ENCODE measurements around the gene EDIL3.

EDIL3 gene

GRCh38 chr5:84149094-84149493, 235.6 kb downstream of the EDIL3 start:
- Histone ChIP-seq H3K79me1 (replicated peaks; ENCODE audit: low read length, poor library complexity, severe bottlenecking) (peaks cover 8% of the 10 kb centered on the region), H2AFZ (ENCODE audit: low read depth, low read length) (no peak overlapping the region), H3K4me2 (ENCODE audit: low read length, poor library complexity, severe bottlenecking) (no peak overlapping the region), H2BK15ac (ENCODE audit: low read depth, poor library complexity, severe bottlenecking) (no peak overlapping the region), H3K4me3 (ENCODE audit: insufficient read depth in 1 of 2, low read depth in 1 of 2, low read length in 2 of 2) (no peak overlapping the region), H4K8ac (ENCODE audit: low read length) (no peak overlapping the region), H3K23ac (ENCODE audit: low read length in 2 of 2) (no peak overlapping the region), H3K9ac (ENCODE audit: low read length) (no peak overlapping the region), H3K27me3 (ENCODE audit: control insufficient read depth in 1 of 2, insufficient read depth in 1 of 2, low read length in 2 of 2) (no peaks in the 10 kb centered on the region), H2BK12ac (ENCODE audit: low read length in 2 of 2) (no peak overlapping the region), H3K27ac (ENCODE audit: low read length, poor library complexity, severe bottlenecking) (no peak overlapping the region), H2BK5ac (ENCODE audit: low read depth, low read length, poor library complexity, severe bottlenecking) (no peak overlapping the region), H3K18ac (ENCODE audit: low read depth in 1 of 2, low read length in 2 of 2) (no peak overlapping the region), H2AK5ac (ENCODE audit: low read length, severe bottlenecking) (no peak overlapping the region), H3K14ac (ENCODE audit: low read length in 2 of 2) (no peak overlapping the region), H3K4me1 (ENCODE audit: control insufficient read depth, insufficient read depth, low read depth, low read length) (no peaks in the 10 kb centered on the region), H4K91ac (ENCODE audit: low read length) (no peak overlapping the region), H3K4ac (ENCODE audit: low read depth in 1 of 2, low read length in 2 of 2) (no peak overlapping the region), H3K36me3 (ENCODE audit: control insufficient read depth in 1 of 2, insufficient read depth in 2 of 2, low read depth in 1 of 2, low read length in 2 of 2) (no peaks in the 10 kb centered on the region), H3K9me3 (ENCODE audit: control insufficient read depth, low read length) (no peaks in the 10 kb centered on the region), H2BK120ac (ENCODE audit: low read depth, low read length) (no peak overlapping the region)
- WGBS: 100% methylated on average over 1 of the region's 3 CpGs
- no peak for DNase-seq

GRCh38 chr5:84148651-84149050, 236.0 kb downstream of the EDIL3 start:
- Histone ChIP-seq H2AFZ (ENCODE audit: low read depth, low read length) (no peak overlapping the region), H2AK5ac (ENCODE audit: low read length, severe bottlenecking) (no peak overlapping the region), H3K9me3 (ENCODE audit: control insufficient read depth, low read length) (no peaks in the 10 kb centered on the region), H3K18ac (ENCODE audit: low read depth in 1 of 2, low read length in 2 of 2) (no peak overlapping the region), H3K4me3 (ENCODE audit: insufficient read depth in 1 of 2, low read depth in 1 of 2, low read length in 2 of 2) (no peak overlapping the region), H3K27me3 (ENCODE audit: control insufficient read depth in 1 of 2, insufficient read depth in 1 of 2, low read length in 2 of 2) (no peaks in the 10 kb centered on the region), H3K23ac (ENCODE audit: low read length in 2 of 2) (no peak overlapping the region), H3K9ac (ENCODE audit: low read length) (no peak overlapping the region), H2BK120ac (ENCODE audit: low read depth, low read length) (no peak overlapping the region), H2BK5ac (ENCODE audit: low read depth, low read length, poor library complexity, severe bottlenecking) (no peak overlapping the region), H2BK15ac (ENCODE audit: low read depth, poor library complexity, severe bottlenecking) (no peak overlapping the region), H3K4me1 (ENCODE audit: control insufficient read depth, insufficient read depth, low read depth, low read length) (no peaks in the 10 kb centered on the region), H4K91ac (ENCODE audit: low read length) (no peak overlapping the region), H3K36me3 (ENCODE audit: control insufficient read depth in 1 of 2, insufficient read depth in 2 of 2, low read depth in 1 of 2, low read length in 2 of 2) (no peaks in the 10 kb centered on the region), H2BK12ac (ENCODE audit: low read length in 2 of 2) (no peak overlapping the region), H3K14ac (ENCODE audit: low read length in 2 of 2) (no peak overlapping the region), H3K27ac (ENCODE audit: low read length, poor library complexity, severe bottlenecking) (no peak overlapping the region), H3K79me1 (replicated peaks; ENCODE audit: low read length, poor library complexity, severe bottlenecking) (peaks cover 8% of the 10 kb centered on the region), H4K8ac (ENCODE audit: low read length) (no peak overlapping the region), H3K4me2 (ENCODE audit: low read length, poor library complexity, severe bottlenecking) (no peak overlapping the region), H3K4ac (ENCODE audit: low read depth in 1 of 2, low read length in 2 of 2) (no peak overlapping the region)
- DNase-seq: no peak
- 67% methylated on average over 1 of the region's 2 CpGs for WGBS

- H3K27ac ChIP-seq (ENCODE audit: low read length, poor library complexity, severe bottlenecking): no peak overlapping the region
- no peak overlapping the region for H3K4ac ChIP-seq (ENCODE audit: low read depth in 1 of 2, low read length in 2 of 2)
- H3K9ac ChIP-seq (ENCODE audit: low read length): no peak overlapping the region
- no peaks in the 10 kb centered on the region for H3K4me1 ChIP-seq (ENCODE audit: control insufficient read depth, insufficient read depth, low read depth, low read length)
- H3K36me3 ChIP-seq (ENCODE audit: control insufficient read depth in 1 of 2, insufficient read depth in 2 of 2, low read depth in 1 of 2, low read length in 2 of 2): no peaks in the 10 kb centered on the region
- H3K18ac ChIP-seq (ENCODE audit: low read depth in 1 of 2, low read length in 2 of 2): no peak overlapping the region
- H2BK12ac ChIP-seq (ENCODE audit: low read length in 2 of 2): no peak overlapping the region
- no peaks in the 10 kb centered on the region for H3K9me3 ChIP-seq (ENCODE audit: control insufficient read depth, low read length)
- WGBS: no CpG with 5 or more reads among the region's 5 CpGs
- H2AFZ ChIP-seq (ENCODE audit: low read depth, low read length): no peak overlapping the region
- peaks cover 6% of the 10 kb centered on the region for H3K79me1 ChIP-seq (replicated peaks; ENCODE audit: low read length, poor library complexity, severe bottlenecking)
- H3K4me3 ChIP-seq (ENCODE audit: insufficient read depth in 1 of 2, low read depth in 1 of 2, low read length in 2 of 2): no peak overlapping the region
- no peak overlapping the region for H2BK120ac ChIP-seq (ENCODE audit: low read depth, low read length)
- no peaks in the 10 kb centered on the region for H3K27me3 ChIP-seq (ENCODE audit: control insufficient read depth in 1 of 2, insufficient read depth in 1 of 2, low read length in 2 of 2)
- no peak overlapping the region for H3K4me2 ChIP-seq (ENCODE audit: low read length, poor library complexity, severe bottlenecking)
- no peak overlapping the region for H4K8ac ChIP-seq (ENCODE audit: low read length)
- H3K14ac ChIP-seq (ENCODE audit: low read length in 2 of 2): no peak overlapping the region
- no peak overlapping the region for H3K23ac ChIP-seq (ENCODE audit: low read length in 2 of 2)
- H2BK5ac ChIP-seq (ENCODE audit: low read depth, low read length, poor library complexity, severe bottlenecking): no peak overlapping the region
- H2AK5ac ChIP-seq (ENCODE audit: low read length, severe bottlenecking): no peak overlapping the region
- no peak overlapping the region for H2BK15ac ChIP-seq (ENCODE audit: low read depth, poor library complexity, severe bottlenecking)
- no peak overlapping the region for H4K91ac ChIP-seq (ENCODE audit: low read length)
- DNase-seq: no peak
Measured at GRCh38 chr5:84137541-84137940, 247.1 kb downstream of the EDIL3 start.

- Histone ChIP-seq H2BK5ac (ENCODE audit: low read depth, low read length, poor library complexity, severe bottlenecking) (no peak overlapping the region), H2BK15ac (ENCODE audit: low read depth, poor library complexity, severe bottlenecking) (no peak overlapping the region), H3K4me2 (ENCODE audit: low read length, poor library complexity, severe bottlenecking) (no peak overlapping the region), H3K14ac (ENCODE audit: low read length in 2 of 2) (no peak overlapping the region), H3K9me3 (ENCODE audit: control insufficient read depth, low read length) (no peaks in the 10 kb centered on the region), H3K79me1 (replicated peaks; ENCODE audit: low read length, poor library complexity, severe bottlenecking) (peaks cover 12% of the 10 kb centered on the region), H4K91ac (ENCODE audit: low read length) (no peak overlapping the region), H4K8ac (ENCODE audit: low read length) (no peak overlapping the region), H2BK12ac (ENCODE audit: low read length in 2 of 2) (no peak overlapping the region), H3K27ac (ENCODE audit: low read length, poor library complexity, severe bottlenecking) (no peak overlapping the region), H3K23ac (ENCODE audit: low read length in 2 of 2) (no peak overlapping the region), H3K4ac (ENCODE audit: low read depth in 1 of 2, low read length in 2 of 2) (no peak overlapping the region), H3K9ac (ENCODE audit: low read length) (no peak overlapping the region), H3K4me3 (ENCODE audit: insufficient read depth in 1 of 2, low read depth in 1 of 2, low read length in 2 of 2) (no peak overlapping the region), H3K27me3 (ENCODE audit: control insufficient read depth in 1 of 2, insufficient read depth in 1 of 2, low read length in 2 of 2) (no peaks in the 10 kb centered on the region), H3K36me3 (ENCODE audit: control insufficient read depth in 1 of 2, insufficient read depth in 2 of 2, low read depth in 1 of 2, low read length in 2 of 2) (peaks cover 0 to 5% of the 10 kb centered on the region in 2 experiments), H2AFZ (ENCODE audit: low read depth, low read length) (no peak overlapping the region), H2AK5ac (ENCODE audit: low read length, severe bottlenecking) (no peak overlapping the region), H2BK120ac (ENCODE audit: low read depth, low read length) (no peak overlapping the region), H3K18ac (ENCODE audit: low read depth in 1 of 2, low read length in 2 of 2) (no peak overlapping the region), H3K4me1 (ENCODE audit: control insufficient read depth, insufficient read depth, low read depth, low read length) (no peaks in the 10 kb centered on the region)
- no peak for DNase-seq
Measured at GRCh38 chr5:84131372-84131771, 253.3 kb downstream of the EDIL3 start.
